Dedifferentiated amniotic fluid mesenchymal stem cell (primary cell): ENCODE data around the gene LTBP3.

Experiments used
- DNase-seq: peaks from one replicate; pipeline ENCODE4 v3.0.0-alpha.2; 2016; ENCODE audit errors: extremely low spot score

Gene LTBP3

GRCh38 chr11:65554057-65554818, 3.9 kb downstream of the LTBP3 start:
- no peak for DNase-seq

GRCh38 chr11:65553301-65554001, 4.7 kb downstream of the LTBP3 start:
- DNase-seq: no peak

- DNase-seq: no peak
These were observed 5.7 kb downstream of the LTBP3 start for GRCh38 chr11:65552388-65552951.

GRCh38 chr11:65551572-65552387, 6.4 kb downstream of the LTBP3 start:
- DNase-seq: no peak

GRCh38 chr11:65549096-65549495, 9.1 kb downstream of the LTBP3 start:
- no peak for DNase-seq

- DNase-seq: no peak
These were observed 9.8 kb downstream of the LTBP3 start for GRCh38 chr11:65548395-65548794.

- DNase-seq: no peak
These were observed 10.6 kb downstream of the LTBP3 start for GRCh38 chr11:65547446-65548125.

- no peak for DNase-seq
These were observed 11.8 kb downstream of the LTBP3 start for GRCh38 chr11:65546217-65546958.

- DNase-seq: no peak
These were observed 12.3 kb downstream of the LTBP3 start for GRCh38 chr11:65545853-65546216.

- DNase-seq: no peak
These were observed 15.3 kb downstream of the LTBP3 start for GRCh38 chr11:65542738-65543390.

GRCh38 chr11:65541093-65541982, 16.8 kb downstream of the LTBP3 start:
- no peak for DNase-seq

- DNase-seq: peak; percentile 82
These were observed 17.7 kb downstream of the LTBP3 start for GRCh38 chr11:65540290-65541092.

GRCh38 chr11:65539744-65540289, 18.3 kb downstream of the LTBP3 start:
- DNase-seq: no peak

GRCh38 chr11:65538915-65539743, 19.0 kb downstream of the LTBP3 start:
- DNase-seq: no peak

GRCh38 chr11:65538232-65538914, 19.8 kb downstream of the LTBP3 start:
- DNase-seq: no peak

- DNase-seq: no peak
These were observed 20.4 kb downstream of the LTBP3 start for GRCh38 chr11:65537620-65538231.
